ENCODE data around the gene TMEM120A.
A peak's percentile ranks its signal among the peaks of the same experiment; 100 is the strongest.
"Not testable (repeated sequence)": the region's sequence is repeated elsewhere in the genome, so short reads cannot be mapped to it uniquely, and the experiment has no call there.

The TMEM120A gene

DNA sequence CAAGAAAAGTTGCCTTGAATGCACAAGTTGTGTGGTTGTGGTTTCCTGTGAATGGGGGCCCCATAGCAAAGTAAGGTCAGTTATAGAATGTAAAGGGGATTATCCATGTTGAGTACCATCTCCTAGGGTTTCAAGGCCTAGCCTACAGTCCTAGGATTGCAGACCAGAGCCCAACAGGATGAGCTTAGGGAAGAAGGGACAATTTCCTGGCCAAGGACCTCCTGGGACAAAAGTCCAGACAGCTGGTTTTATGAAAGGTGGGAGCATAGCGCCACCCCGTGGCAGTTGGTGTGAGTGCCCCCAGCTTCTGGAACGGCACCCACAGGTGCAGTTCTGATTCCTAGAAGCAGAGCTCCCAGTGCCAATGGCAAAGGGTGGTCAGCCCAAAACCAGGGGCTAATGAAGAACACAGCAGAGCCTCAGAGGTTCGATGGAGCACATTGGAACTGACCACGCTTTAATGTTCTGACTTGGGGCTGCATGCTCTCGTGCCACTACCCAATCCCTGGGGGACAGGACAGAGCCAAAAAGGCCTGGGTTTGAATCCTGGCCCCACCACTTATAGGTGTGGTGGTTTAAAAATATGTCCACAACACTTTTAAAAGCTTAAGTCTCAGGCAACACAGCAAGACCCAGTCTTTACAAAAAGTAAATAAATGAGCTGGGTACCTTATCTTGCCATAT lies 25.8 kb upstream of the TMEM120A start:
- DNase-seq (ENCODE audit: low read depth, low spot score): peak; percentile 61
- TF ChIP-seq YY1 (IDR thresholded peaks at IDR 0.05; ENCODE audit: insufficient read depth, insufficient read length): no peak
- no peak for TF ChIP-seq ZNF274 (IDR thresholded peaks at IDR 0.05; ENCODE audit: low read depth, low read length)
- no peak for TF ChIP-seq SUZ12 (IDR thresholded peaks at IDR 0.05; ENCODE audit: extremely low read depth, insufficient read depth, insufficient read length)
- H3K9me3 ChIP-seq (ENCODE audit: insufficient read depth, low read length): no peaks in the 10 kb centered on the region
- H3K4me3 ChIP-seq (ENCODE audit: insufficient read length, low read depth): no peak overlapping the region
- no peaks in the 10 kb centered on the region for H3K27me3 ChIP-seq (ENCODE audit: insufficient read depth, insufficient read length)
- no peaks in the 10 kb centered on the region for H3K4me1 ChIP-seq (ENCODE audit: insufficient read depth, insufficient read length)
- H3K36me3 ChIP-seq (ENCODE audit: insufficient read depth, insufficient read length, low read length): peaks cover 50% of the 10 kb centered on the region
- H3K9ac ChIP-seq (ENCODE audit: insufficient read length, low read depth): no peak overlapping the region

DNA sequence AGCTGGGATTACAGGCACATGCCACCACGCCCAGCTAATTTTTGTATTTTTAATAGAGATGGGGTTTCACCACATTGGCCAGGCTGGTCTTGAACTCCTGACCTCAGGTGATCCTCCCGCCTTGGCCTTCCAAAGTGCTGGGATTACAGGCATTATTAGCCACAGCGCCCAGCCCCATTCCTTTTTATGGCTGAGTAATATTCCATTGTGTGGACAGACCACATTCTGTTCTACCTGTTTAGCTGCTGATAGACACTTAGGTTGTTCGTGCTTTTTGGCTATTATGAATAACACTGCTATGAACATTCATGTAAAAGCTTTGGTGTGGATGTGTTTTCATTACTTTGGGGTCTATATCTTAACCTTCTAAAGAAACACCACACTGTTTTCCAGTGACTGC lies 24.1 kb upstream of the TMEM120A start:
- H3K27me3 ChIP-seq (ENCODE audit: insufficient read depth, insufficient read length); H3K4me3 ChIP-seq (ENCODE audit: insufficient read length, low read depth); H3K9me3 ChIP-seq (ENCODE audit: insufficient read depth, low read length); DNase-seq (ENCODE audit: low read depth, low spot score); H3K9ac ChIP-seq (ENCODE audit: insufficient read length, low read depth); H3K4me1 ChIP-seq (ENCODE audit: insufficient read depth, insufficient read length): not testable (repeated sequence)
- H3K36me3 ChIP-seq (ENCODE audit: insufficient read depth, insufficient read length, low read length): peaks cover 54% of the 10 kb centered on the region

DNA sequence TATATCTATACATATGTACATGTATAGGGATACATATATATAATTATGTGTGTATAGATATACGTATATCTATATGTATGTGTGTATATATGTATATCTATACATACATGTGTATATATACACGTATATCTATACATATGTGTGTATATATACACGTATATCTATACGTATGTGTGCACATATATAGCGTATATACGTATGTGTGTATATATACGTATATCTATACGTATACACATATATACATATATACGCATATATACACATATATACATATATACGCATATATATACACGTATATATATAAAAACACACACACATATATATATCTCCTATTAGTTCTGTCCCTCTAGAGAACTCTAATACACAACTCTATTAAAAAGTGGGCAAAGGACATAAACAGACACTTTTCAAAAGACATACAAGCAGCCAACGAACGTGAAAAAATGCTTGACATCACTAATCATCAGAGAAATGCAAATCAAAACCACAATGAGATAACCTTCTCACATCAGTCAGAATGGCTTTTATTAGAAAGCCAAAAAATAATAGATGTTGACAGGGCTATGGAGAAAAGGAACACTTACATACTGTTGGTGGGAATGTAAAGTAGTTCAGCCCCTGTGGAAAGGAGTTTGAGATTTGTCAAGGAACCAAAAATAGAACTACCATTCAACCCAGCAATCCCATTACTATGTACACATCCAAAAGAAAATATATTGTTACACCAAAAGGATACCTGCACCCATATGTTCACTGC lies 22.0 kb upstream of the TMEM120A start:
- Histone ChIP-seq H3K4me3 (ENCODE audit: insufficient read length, low read depth) (no peak overlapping the region), H3K9ac (ENCODE audit: insufficient read length, low read depth) (no peak overlapping the region), H3K27me3 (ENCODE audit: insufficient read depth, insufficient read length) (no peaks in the 10 kb centered on the region), H3K36me3 (ENCODE audit: insufficient read depth, insufficient read length, low read length) (peaks cover 40% of the 10 kb centered on the region), H3K9me3 (ENCODE audit: insufficient read depth, low read length) (no peaks in the 10 kb centered on the region), H3K4me1 (ENCODE audit: insufficient read depth, insufficient read length) (no peaks in the 10 kb centered on the region)
- TF ChIP-seq YY1 (IDR thresholded peaks at IDR 0.05; ENCODE audit: insufficient read depth, insufficient read length): no peak
- TF ChIP-seq ZNF274 (IDR thresholded peaks at IDR 0.05; ENCODE audit: low read depth, low read length): no peak
- TF ChIP-seq SUZ12 (IDR thresholded peaks at IDR 0.05; ENCODE audit: extremely low read depth, insufficient read depth, insufficient read length): no peak
- DNase-seq (ENCODE audit: low read depth, low spot score): no peak

DNA sequence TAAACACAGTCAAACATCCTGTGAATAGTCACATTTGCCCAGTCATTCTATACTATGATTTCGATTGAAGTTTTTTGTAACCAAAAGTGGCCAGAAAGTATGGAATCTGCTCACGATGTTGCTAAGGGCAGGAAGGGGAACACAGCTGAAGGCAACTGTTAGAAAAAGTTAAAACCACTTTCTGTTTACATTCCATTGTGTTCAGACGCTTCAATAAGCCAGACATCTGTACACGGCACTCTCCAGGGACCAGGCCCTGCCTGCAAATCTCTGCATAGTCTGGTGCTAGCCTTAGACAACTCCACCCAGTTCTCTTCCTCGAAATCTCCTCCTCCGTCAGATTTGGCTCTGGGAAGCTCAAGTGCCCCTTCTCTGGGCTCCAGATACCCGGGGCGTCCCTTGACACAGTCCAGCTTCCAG lies 17.1 kb upstream of the TMEM120A start:
- Histone ChIP-seq H3K27me3 (ENCODE audit: insufficient read depth, insufficient read length) (no peaks in the 10 kb centered on the region), H3K9me3 (ENCODE audit: insufficient read depth, low read length) (no peaks in the 10 kb centered on the region), H3K36me3 (ENCODE audit: insufficient read depth, insufficient read length, low read length) (peaks cover 32% of the 10 kb centered on the region), H3K4me3 (ENCODE audit: insufficient read length, low read depth) (no peak overlapping the region), H3K9ac (ENCODE audit: insufficient read length, low read depth) (no peak overlapping the region), H3K4me1 (ENCODE audit: insufficient read depth, insufficient read length) (no peaks in the 10 kb centered on the region)
- no peak for DNase-seq (ENCODE audit: low read depth, low spot score)
- no peak for TF ChIP-seq YY1 (IDR thresholded peaks at IDR 0.05; ENCODE audit: insufficient read depth, insufficient read length)
- no peak for TF ChIP-seq ZNF274 (IDR thresholded peaks at IDR 0.05; ENCODE audit: low read depth, low read length)
- TF ChIP-seq SUZ12 (IDR thresholded peaks at IDR 0.05; ENCODE audit: extremely low read depth, insufficient read depth, insufficient read length): no peak

DNA sequence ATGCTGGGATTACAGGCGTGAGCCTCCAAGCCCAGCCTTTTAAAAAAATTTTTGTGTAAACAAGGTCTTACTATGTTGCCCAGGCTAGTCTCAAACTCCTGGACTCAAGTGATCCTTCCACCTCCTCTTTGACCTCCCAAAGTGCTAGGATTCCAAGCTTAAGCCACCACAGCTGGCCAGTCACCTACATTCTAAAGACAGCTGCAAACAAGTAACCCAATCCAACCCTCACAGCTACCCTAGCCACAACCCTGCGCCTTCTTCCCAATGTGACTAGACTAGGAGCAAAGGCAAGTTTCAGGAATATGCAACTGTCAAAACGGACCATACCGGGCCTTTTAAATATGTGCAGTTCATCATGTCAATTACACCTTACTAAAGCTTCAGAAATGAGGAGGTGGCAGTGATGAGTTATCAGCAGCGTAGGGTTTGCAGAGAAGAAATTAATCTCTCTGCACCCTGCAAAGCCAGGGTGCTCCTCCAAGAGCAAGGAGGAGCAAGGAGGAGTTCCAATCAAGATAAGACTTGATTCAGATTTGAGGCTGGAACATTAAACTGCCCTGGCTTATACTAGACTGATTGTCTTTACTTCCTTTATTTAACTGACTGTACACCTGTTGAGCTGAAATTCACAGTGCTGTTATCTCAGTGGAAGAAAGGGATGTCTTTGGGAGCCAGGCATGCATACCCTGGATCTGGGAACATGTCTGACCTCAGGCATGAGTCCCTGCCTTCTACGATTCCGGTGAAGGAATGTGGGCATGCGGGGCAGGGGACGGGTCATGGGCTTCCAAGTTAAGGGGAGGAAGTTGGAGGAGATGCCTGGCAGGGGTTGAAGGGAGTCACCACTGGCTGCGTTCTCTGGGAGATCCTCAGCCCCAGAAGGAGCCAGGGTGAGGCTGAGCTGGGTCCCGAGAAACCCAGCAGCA lies 15.5 kb upstream of the TMEM120A start:
- DNase-seq (ENCODE audit: low read depth, low spot score): no peak
- no peaks in the 10 kb centered on the region for H3K4me1 ChIP-seq (ENCODE audit: insufficient read depth, insufficient read length)
- TF ChIP-seq ZNF274 (IDR thresholded peaks at IDR 0.05; ENCODE audit: low read depth, low read length): no peak
- TF ChIP-seq YY1 (IDR thresholded peaks at IDR 0.05; ENCODE audit: insufficient read depth, insufficient read length): no peak
- no peak for TF ChIP-seq SUZ12 (IDR thresholded peaks at IDR 0.05; ENCODE audit: extremely low read depth, insufficient read depth, insufficient read length)
- H3K27me3 ChIP-seq (ENCODE audit: insufficient read depth, insufficient read length): no peaks in the 10 kb centered on the region
- no peak overlapping the region for H3K9ac ChIP-seq (ENCODE audit: insufficient read length, low read depth)
- H3K9me3 ChIP-seq (ENCODE audit: insufficient read depth, low read length): no peaks in the 10 kb centered on the region
- no peak overlapping the region for H3K4me3 ChIP-seq (ENCODE audit: insufficient read length, low read depth)
- H3K36me3 ChIP-seq (ENCODE audit: insufficient read depth, insufficient read length, low read length): peaks cover 40% of the 10 kb centered on the region

DNA sequence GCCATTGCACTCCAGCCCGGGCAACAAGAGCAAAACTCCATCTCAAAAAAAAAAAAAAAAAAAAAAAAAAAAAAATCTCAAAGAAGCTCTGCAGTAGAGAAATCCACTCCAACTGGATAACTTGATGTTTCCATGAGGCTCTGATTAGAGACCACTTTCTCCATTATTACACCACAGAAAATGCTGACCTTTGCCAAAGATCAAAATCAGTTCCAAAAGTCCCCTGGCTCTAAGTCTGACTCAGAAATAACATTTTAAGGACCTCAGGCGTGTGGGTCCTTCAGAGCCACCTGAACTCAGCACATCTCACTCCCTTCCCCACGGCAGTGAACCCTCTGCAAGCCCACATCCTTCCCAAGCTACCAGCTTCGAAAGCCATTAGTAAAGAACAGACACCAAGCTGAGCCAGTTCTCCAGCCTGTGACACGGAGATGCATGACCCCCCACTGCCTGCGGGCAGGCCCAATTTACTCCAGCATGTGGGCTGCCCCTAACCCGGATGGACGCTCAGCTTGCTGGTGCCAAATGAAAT lies 13.8 kb upstream of the TMEM120A start:
- H3K4me1 ChIP-seq (ENCODE audit: insufficient read depth, insufficient read length): no peaks in the 10 kb centered on the region
- no peaks in the 10 kb centered on the region for H3K27me3 ChIP-seq (ENCODE audit: insufficient read depth, insufficient read length)
- TF ChIP-seq ZNF274 (IDR thresholded peaks at IDR 0.05; ENCODE audit: low read depth, low read length) (no peak), SUZ12 (IDR thresholded peaks at IDR 0.05; ENCODE audit: extremely low read depth, insufficient read depth, insufficient read length) (no peak), YY1 (IDR thresholded peaks at IDR 0.05; ENCODE audit: insufficient read depth, insufficient read length) (no peak)
- no peak for DNase-seq (ENCODE audit: low read depth, low spot score)
- H3K4me3 ChIP-seq (ENCODE audit: insufficient read length, low read depth): no peak overlapping the region
- H3K9me3 ChIP-seq (ENCODE audit: insufficient read depth, low read length): no peaks in the 10 kb centered on the region
- peaks cover 38% of the 10 kb centered on the region for H3K36me3 ChIP-seq (ENCODE audit: insufficient read depth, insufficient read length, low read length)
- H3K9ac ChIP-seq (ENCODE audit: insufficient read length, low read depth): no peak overlapping the region

DNA sequence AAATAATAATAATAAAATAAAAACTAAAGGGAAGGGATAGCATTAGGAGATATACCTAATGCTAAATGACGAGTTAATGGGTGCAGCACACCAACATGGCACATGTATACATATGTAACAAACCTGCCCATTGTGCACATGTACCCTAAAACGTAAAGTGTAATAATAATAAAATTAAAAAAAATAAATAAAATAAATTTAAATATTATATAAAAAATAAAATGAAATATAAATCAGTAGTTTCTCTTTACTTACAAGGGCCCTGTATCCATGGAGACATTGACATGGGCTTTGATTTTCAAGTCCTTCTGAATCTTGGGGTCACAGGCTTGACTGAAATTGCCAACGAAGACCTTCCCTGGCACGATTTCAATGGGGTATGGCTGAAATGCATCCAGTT lies 10.6 kb upstream of the TMEM120A start:
- not testable (repeated sequence) for H3K9ac ChIP-seq (ENCODE audit: insufficient read length, low read depth); H3K27me3 ChIP-seq (ENCODE audit: insufficient read depth, insufficient read length)

More for the DNA sequence above, 10.6 kb upstream of the TMEM120A start:
- H3K4me1 ChIP-seq (ENCODE audit: insufficient read depth, insufficient read length); H3K9me3 ChIP-seq (ENCODE audit: insufficient read depth, low read length); DNase-seq (ENCODE audit: low read depth, low spot score); H3K4me3 ChIP-seq (ENCODE audit: insufficient read length, low read depth): not testable (repeated sequence)
- H3K36me3 ChIP-seq (ENCODE audit: insufficient read depth, insufficient read length, low read length): peaks cover 48% of the 10 kb centered on the region
